ENCODE results near the gene GGN. TPM values are rescaled to one million over a fixed set of nuclear protein-coding genes. Genes with fewer than 3 reads are reported as not detected.

The GGN gene
- total and polyA plus RNA-seq, 2 of the 13 experiments (the other 11 are each of a cell fraction or from before 2014, with no cell fraction given), result not detected

GRCh38 chr19:38402967-38403674, 15.3 kb upstream of the GGN start, which contains the start of gene FAM98C (continued):
- TF ChIP-seq, protein P1, sequence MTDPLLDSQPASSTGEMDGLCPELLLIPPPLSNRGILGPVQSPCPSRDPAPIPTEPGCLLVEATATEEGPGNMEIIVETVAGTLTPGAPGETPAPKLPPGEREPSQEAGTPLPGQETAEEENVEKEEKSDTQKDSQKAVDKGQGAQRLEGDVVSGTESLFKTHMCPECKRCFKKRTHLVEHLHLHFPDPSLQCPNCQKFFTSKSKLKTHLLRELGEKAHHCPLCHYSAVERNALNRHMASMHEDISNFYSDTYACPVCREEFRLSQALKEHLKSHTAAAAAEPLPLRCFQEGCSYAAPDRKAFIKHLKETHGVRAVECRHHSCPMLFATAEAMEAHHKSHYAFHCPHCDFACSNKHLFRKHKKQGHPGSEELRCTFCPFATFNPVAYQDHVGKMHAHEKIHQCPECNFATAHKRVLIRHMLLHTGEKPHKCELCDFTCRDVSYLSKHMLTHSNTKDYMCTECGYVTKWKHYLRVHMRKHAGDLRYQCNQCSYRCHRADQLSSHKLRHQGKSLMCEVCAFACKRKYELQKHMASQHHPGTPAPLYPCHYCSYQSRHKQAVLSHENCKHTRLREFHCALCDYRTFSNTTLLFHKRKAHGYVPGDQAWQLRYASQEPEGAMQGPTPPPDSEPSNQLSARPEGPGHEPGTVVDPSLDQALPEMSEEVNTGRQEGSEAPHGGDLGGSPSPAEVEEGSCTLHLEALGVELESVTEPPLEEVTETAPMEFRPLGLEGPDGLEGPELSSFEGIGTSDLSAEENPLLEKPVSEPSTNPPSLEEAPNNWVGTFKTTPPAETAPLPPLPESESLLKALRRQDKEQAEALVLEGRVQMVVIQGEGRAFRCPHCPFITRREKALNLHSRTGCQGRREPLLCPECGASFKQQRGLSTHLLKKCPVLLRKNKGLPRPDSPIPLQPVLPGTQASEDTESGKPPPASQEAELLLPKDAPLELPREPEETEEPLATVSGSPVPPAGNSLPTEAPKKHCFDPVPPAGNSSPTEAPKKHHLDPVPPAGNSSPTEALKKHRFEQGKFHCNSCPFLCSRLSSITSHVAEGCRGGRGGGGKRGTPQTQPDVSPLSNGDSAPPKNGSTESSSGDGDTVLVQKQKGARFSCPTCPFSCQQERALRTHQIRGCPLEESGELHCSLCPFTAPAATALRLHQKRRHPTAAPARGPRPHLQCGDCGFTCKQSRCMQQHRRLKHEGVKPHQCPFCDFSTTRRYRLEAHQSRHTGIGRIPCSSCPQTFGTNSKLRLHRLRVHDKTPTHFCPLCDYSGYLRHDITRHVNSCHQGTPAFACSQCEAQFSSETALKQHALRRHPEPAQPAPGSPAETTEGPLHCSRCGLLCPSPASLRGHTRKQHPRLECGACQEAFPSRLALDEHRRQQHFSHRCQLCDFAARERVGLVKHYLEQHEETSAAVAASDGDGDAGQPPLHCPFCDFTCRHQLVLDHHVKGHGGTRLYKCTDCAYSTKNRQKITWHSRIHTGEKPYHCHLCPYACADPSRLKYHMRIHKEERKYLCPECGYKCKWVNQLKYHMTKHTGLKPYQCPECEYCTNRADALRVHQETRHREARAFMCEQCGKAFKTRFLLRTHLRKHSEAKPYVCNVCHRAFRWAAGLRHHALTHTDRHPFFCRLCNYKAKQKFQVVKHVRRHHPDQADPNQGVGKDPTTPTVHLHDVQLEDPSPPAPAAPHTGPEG (CRISPR knock-in tag; IDR thresholded peaks at IDR 0.05), result 0 out of 2 replicates have a peak, but pooled peaks have one; percentile 39
- peak; percentile 77; the same call in 1 of the 2 replicates for TF ChIP-seq CHCHD3 (CRISPR knock-in tag; IDR thresholded peaks at IDR 0.05)
- TF ChIP-seq NR3C1 (CRISPR knock-in tag; IDR thresholded peaks at IDR 0.05), result no peak
- TF ChIP-seq, protein P2, sequence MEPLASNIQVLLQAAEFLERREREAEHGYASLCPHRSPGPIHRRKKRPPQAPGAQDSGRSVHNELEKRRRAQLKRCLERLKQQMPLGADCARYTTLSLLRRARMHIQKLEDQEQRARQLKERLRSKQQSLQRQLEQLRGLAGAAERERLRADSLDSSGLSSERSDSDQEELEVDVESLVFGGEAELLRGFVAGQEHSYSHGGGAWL (CRISPR knock-in tag; IDR thresholded peaks at IDR 0.05), result peak; percentile 81; the same call in 1 of the 2 replicates
- 0 out of 2 replicates have a peak, but pooled peaks have one; percentile 17 for TF ChIP-seq BCL6 (CRISPR knock-in tag; IDR thresholded peaks at IDR 0.05)
- peak; percentile 95 for TF ChIP-seq NFYB (CRISPR knock-in tag; IDR thresholded peaks at IDR 0.05)
- TF ChIP-seq, protein P3, sequence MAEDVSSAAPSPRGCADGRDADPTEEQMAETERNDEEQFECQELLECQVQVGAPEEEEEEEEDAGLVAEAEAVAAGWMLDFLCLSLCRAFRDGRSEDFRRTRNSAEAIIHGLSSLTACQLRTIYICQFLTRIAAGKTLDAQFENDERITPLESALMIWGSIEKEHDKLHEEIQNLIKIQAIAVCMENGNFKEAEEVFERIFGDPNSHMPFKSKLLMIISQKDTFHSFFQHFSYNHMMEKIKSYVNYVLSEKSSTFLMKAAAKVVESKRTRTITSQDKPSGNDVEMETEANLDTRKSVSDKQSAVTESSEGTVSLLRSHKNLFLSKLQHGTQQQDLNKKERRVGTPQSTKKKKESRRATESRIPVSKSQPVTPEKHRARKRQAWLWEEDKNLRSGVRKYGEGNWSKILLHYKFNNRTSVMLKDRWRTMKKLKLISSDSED (CRISPR knock-in tag; IDR thresholded peaks at IDR 0.05), result peak; percentile 43; the same call in 1 of the 2 replicates
- peak; percentile 64; the same call in 1 of the 2 replicates for TF ChIP-seq BRF2 (CRISPR knock-in tag; IDR thresholded peaks at IDR 0.05)
- TF ChIP-seq AKAP8 (CRISPR knock-in tag; IDR thresholded peaks at IDR 0.05), result peak; percentile 62; the same call in 1 of the 2 replicates
- TF ChIP-seq ZNF432 (CRISPR knock-in tag; IDR thresholded peaks at IDR 0.05; ENCODE audit: borderline replicate concordance), result no peak
- TF ChIP-seq TBX3 (IDR thresholded peaks at IDR 0.05; ENCODE audit: borderline replicate concordance), result 0 out of 2 replicates have a peak, but pooled peaks have one; percentile 19
- TF ChIP-seq, protein P4, sequence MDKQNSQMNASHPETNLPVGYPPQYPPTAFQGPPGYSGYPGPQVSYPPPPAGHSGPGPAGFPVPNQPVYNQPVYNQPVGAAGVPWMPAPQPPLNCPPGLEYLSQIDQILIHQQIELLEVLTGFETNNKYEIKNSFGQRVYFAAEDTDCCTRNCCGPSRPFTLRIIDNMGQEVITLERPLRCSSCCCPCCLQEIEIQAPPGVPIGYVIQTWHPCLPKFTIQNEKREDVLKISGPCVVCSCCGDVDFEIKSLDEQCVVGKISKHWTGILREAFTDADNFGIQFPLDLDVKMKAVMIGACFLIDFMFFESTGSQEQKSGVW (CRISPR knock-in tag; IDR thresholded peaks at IDR 0.05; ENCODE audit: borderline replicate concordance), result 0 out of 2 replicates have a peak, but pooled peaks have one; percentile 14
- TF ChIP-seq NFYC (CRISPR knock-in tag; IDR thresholded peaks at IDR 0.05), result peak; percentile 95
- TF ChIP-seq, protein P5, sequence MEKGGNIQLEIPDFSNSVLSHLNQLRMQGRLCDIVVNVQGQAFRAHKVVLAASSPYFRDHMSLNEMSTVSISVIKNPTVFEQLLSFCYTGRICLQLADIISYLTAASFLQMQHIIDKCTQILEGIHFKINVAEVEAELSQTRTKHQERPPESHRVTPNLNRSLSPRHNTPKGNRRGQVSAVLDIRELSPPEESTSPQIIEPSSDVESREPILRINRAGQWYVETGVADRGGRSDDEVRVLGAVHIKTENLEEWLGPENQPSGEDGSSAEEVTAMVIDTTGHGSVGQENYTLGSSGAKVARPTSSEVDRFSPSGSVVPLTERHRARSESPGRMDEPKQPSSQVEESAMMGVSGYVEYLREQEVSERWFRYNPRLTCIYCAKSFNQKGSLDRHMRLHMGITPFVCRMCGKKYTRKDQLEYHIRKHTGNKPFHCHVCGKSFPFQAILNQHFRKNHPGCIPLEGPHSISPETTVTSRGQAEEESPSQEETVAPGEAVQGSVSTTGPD (CRISPR knock-in tag; IDR thresholded peaks at IDR 0.05), result no peak
- TF ChIP-seq MEIS2 (CRISPR knock-in tag; IDR thresholded peaks at IDR 0.05), result peak; percentile 55
- peak; percentile 31; the same call in 1 of the 2 replicates for TF ChIP-seq NCOA2 (CRISPR knock-in tag; IDR thresholded peaks at IDR 0.05)
- TF ChIP-seq CREBL2 (CRISPR knock-in tag; IDR thresholded peaks at IDR 0.05; ENCODE audit: borderline replicate concordance), result peak; percentile 58; the same call in 1 of the 2 replicates
